Measurements from ENCODE around the gene ACOT11. TPM values are rescaled to one million over a fixed set of nuclear protein-coding genes. Genes with fewer than 3 reads are reported as not detected.
A peak's percentile ranks its signal among the peaks of the same experiment; 100 is the strongest.

Gene ACOT11
- total RNA-seq, 1 donor from 2014 or later = 1.4 TPM

GRCh38 chr1:54645806-54646676 is 98.0 kb downstream of the ACOT11 start:
- no peak for DNase-seq (ENCODE audit: low read depth)

- DNase-seq (ENCODE audit: low read depth) = peak; percentile 3
Observed at GRCh38 chr1:54649130-54649898, 101.3 kb downstream of the ACOT11 start.

GRCh38 chr1:54649921-54650320 is 101.9 kb downstream of the ACOT11 start:
- no peak for DNase-seq (ENCODE audit: low read depth)

GRCh38 chr1:54650417-54650816 is 102.4 kb downstream of the ACOT11 start:
- DNase-seq (ENCODE audit: low read depth) = no peak

GRCh38 chr1:54651608-54652007 is 103.6 kb downstream of the ACOT11 start:
- DNase-seq (ENCODE audit: low read depth) = no peak

- no peak for DNase-seq (ENCODE audit: low read depth)
Observed at GRCh38 chr1:54652168-54652567, 104.1 kb downstream of the ACOT11 start.

- DNase-seq (ENCODE audit: low read depth) = no peak
Observed at GRCh38 chr1:54653036-54653435, 105.0 kb downstream of the ACOT11 start.

GRCh38 chr1:54658164-54658913 is 110.3 kb downstream of the ACOT11 start:
- DNase-seq (ENCODE audit: low read depth) = no peak

Other genes starting within 250 kb of the ACOT11 start
- gene SSBP3, start 141.8 kb upstream of the ACOT11 start, total RNA-seq = 2.8 and 9.0 TPM in 2 replicates
- gene FAM151A, start 75.3 kb downstream of the ACOT11 start, total RNA-seq = not detected in 2 replicates
- not detected in 2 replicates for gene MROH7, start 93.6 kb downstream of the ACOT11 start, total RNA-seq
- gene TTC4, start 167.6 kb downstream of the ACOT11 start, total RNA-seq = 26.0 and 26.6 TPM in 2 replicates
- gene PARS2, start 216.3 kb downstream of the ACOT11 start, total RNA-seq = 4.5 and 9.2 TPM in 2 replicates